Breast epithelium (tissue), 4 donors: ENCODE data around the gene WFIKKN2. TPM values are rescaled to one million over a fixed set of nuclear protein-coding genes. Genes with fewer than 3 reads are reported as not detected.

Experiments used
- DNase-seq, 2 donors: peaks; one replicate each; pipeline ENCODE4 v3.0.0-alpha.2; 2019; ENCODE audit warnings: low spot score in 2 of 2
- H3K27ac ChIP-seq, 2 donors: fragments of 200-600 bp; sonication (generic) in 1 of 2; one replicate each; pipeline ENCODE4 v1.5.1; 2016 to 2019; ENCODE audit warnings: mild to moderate bottlenecking in 1 of 2
- H3K27me3 ChIP-seq, 2 donors: fragments of 200-600 bp; sonication (generic) in 1 of 2; one replicate each; pipeline versions ENCODE4 v1.5.1 to v1.6.0; 2017 to 2019; ENCODE audit warnings: control low read depth in 1 of 2, mild to moderate bottlenecking in 1 of 2
- H3K36me3 ChIP-seq: fragments of 200-600 bp; one replicate; pipeline ENCODE4 v1.5.1; 2019
- H3K4me1 ChIP-seq, 2 donors: fragments of 200-600 bp; sonication (generic); one replicate each; pipeline ENCODE4 v1.5.1; 2016 to 2019; ENCODE audit warnings: control low read depth in 1 of 2
- H3K4me3 ChIP-seq, 3 donors: fragments of 200-600 bp; sonication (generic); 1 replicate in 2 of 3; 2 replicates in 1 of 3; pipeline ENCODE4 v1.5.1; 2016 to 2019; ENCODE audit warnings: mild to moderate bottlenecking in 3 of 3, moderate library complexity in 2 of 3
- H3K9me3 ChIP-seq, 2 donors: fragments of 200-600 bp; sonication (generic) in 1 of 2; one replicate each; pipeline ENCODE4 v1.5.1; 2016 to 2019; ENCODE audit warnings: control low read depth in 1 of 2
- POLR2A ChIP-seq: fragments of 450-650 bp; IDR thresholded peaks from one replicate; pipeline ENCODE4 v1.6.1; 2016; ENCODE audit warnings: antibody characterized with exemption, mild to moderate bottlenecking, moderate library complexity
- POLR2AphosphoS5 ChIP-seq, 3 donors: sonication (generic); formaldehyde crosslinking; IDR thresholded peaks; one replicate each; pipeline ENCODE4 v1.6.1; 2017; ENCODE audit warnings: antibody characterized with exemption in 3 of 3
- intact Hi-C: fragments of 100-400 bp; cut with DNase I; formaldehyde crosslinking; loops from one replicate; pipeline ENCODE4 v1.15.1; 2023; ENCODE audit warnings: low total_unique reads
- total RNA-seq, 3 donors: library from RNA; depleted of rRNA; stranded (reverse); fragments of >200 nt; gene quantifications; one replicate each; pipeline ENCODE4 v1.1.0, GENCODE V29; 2016
- TF ChIP-seq, protein P1 (sequence below), 3 donors: fragments of 450-650 bp; IDR thresholded peaks; one replicate each; pipeline ENCODE4 v1.5.1; 2016 to 2017; ENCODE audit warnings: antibody characterized with exemption in 3 of 3, mild to moderate bottlenecking in 3 of 3, moderate library complexity in 3 of 3

The WFIKKN2 gene
- total RNA-seq, 3 donors from 2014 or later = not detected

DNA sequence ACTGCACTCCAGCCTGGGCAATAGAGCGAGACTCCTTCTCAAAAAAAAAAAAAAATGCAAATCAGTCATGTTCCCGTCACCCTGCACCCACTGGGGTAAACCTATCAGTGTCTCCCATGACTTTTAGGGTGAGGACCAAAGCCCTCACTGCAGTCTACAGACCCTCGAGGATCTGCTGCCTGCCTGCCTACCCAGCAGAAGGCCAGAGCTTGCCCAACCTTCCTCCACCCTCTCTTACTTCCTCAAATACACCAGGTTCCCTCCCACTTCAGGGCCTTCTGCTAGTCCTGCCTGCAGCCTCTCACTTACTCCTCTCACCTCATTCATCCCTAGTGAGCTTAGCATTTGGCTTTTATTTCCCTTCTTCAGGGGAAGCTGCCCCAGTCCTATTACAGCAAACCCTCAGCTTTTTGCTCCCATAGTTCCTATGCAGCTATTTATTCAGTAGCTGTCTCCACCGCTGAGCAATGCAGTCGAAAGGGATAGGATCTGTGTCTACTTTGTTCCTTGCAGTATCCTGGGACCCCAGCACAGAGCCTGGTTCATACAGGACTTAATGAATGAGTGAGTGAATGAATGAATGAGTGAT, 48.6 kb downstream of the WFIKKN2 start:
- Histone ChIP-seq H3K27ac (peak overlapping the region in 1 of 2 donors; percentile 65), H3K4me3 (no peak overlapping the region), H3K36me3 (no peaks in the 10 kb centered on the region), H3K27me3 (no peaks in the 10 kb centered on the region), H3K9me3 (no peaks in the 10 kb centered on the region), H3K4me1 (peaks cover 0 to 6% of the 10 kb centered on the region in 2 donors)
- TF ChIP-seq POLR2A (no peak), POLR2AphosphoS5 (IDR thresholded peaks at IDR 0.05) (no peak)
- TF ChIP-seq, protein P1, sequence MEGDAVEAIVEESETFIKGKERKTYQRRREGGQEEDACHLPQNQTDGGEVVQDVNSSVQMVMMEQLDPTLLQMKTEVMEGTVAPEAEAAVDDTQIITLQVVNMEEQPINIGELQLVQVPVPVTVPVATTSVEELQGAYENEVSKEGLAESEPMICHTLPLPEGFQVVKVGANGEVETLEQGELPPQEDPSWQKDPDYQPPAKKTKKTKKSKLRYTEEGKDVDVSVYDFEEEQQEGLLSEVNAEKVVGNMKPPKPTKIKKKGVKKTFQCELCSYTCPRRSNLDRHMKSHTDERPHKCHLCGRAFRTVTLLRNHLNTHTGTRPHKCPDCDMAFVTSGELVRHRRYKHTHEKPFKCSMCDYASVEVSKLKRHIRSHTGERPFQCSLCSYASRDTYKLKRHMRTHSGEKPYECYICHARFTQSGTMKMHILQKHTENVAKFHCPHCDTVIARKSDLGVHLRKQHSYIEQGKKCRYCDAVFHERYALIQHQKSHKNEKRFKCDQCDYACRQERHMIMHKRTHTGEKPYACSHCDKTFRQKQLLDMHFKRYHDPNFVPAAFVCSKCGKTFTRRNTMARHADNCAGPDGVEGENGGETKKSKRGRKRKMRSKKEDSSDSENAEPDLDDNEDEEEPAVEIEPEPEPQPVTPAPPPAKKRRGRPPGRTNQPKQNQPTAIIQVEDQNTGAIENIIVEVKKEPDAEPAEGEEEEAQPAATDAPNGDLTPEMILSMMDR (IDR thresholded peaks at IDR 0.05) = no peak
- intact Hi-C loops = no loop called here
- DNase-seq = no peak

DNA sequence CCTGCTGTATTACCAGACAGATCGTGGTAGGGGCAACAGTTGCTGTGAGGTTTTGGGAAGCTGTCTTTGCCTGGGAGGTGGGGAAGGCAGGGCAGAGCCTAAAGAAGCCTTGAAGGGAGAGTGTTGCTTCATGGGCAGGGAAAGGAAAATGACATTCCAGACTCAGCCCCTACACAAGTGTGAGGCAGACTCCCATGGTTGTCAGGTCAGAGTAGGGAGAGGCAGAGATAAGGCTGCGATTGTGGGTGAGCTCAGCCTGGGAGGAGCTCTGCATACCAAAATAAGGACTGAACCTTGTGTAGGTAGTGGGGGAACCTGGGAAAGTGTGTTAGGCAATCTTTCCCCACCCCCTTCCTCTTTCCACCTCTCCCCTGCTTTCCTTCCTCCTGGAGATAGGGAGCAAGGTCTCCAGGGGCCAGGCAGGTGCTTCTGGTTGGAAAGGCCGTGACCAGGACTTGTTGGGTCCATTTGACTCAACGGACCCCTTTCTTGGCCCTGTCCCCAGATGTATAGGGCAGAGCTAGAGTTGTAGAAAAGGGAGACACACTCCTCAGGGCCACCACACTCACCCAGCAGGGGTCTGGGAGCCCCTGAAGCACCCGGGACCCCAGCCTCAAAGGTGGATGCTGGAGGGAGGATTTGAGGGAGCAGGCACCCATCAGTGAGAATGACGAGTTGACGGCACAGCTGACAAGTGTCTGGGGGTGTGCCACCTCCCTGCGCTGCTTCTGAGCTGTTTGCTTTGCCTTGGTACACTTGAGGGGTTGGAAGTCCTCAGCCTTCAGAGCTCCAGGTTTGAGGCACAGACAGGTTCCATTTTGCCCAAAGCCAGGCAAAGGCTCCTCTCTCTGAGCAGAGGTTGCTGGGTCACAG, 49.3 kb downstream of the WFIKKN2 start:
- H3K27ac ChIP-seq = peak overlapping the region; percentile 8 to 65
- DNase-seq = no peak
- intact Hi-C loops = no loop called here

DNA sequence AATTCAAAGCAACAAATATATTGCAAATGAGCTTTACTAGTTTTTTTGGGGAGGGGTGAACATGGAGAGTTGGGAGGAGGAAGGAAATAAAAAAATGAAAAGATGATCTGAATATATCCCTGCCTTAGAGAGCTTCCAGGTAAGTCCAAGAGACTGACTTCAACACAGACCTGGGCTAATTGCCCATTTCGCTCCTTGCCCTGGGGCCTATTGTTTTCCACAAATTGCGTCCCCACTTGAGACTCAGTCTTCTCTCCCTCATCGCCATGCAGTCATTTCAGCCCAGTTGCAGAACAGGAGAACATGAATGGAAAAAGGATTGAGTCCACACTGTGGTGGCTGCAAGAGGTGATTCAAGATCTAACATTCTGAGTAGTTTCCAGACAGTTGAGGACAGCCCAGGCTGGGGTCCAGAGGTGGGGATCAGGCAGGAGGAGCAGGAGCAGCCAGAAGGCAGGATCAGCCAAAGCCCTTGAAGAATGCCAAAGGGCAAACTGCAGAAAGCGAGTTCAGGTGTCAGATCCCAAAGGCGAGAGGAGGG, 52.4 kb downstream of the WFIKKN2 start:
- Histone ChIP-seq H3K27me3 (no peaks in the 10 kb centered on the region), H3K9me3 (no peaks in the 10 kb centered on the region), H3K36me3 (no peaks in the 10 kb centered on the region), H3K4me1 (peaks cover 0 to 6% of the 10 kb centered on the region in 2 donors), H3K27ac (peak overlapping the region; percentile 48 to 95), H3K4me3 (no peak overlapping the region)
- intact Hi-C loops = no loop called here
- DNase-seq = peak; percentile 66 to 86
- TF ChIP-seq POLR2AphosphoS5 (IDR thresholded peaks at IDR 0.05) = no peak
- TF ChIP-seq, protein P1 (IDR thresholded peaks at IDR 0.05) = no peak
- TF ChIP-seq POLR2A = no peak

More for the DNA sequence above, 49.3 kb downstream of the WFIKKN2 start:
- H3K4me3 ChIP-seq = no peak overlapping the region
- H3K27me3 ChIP-seq = no peaks in the 10 kb centered on the region
- TF ChIP-seq POLR2A (no peak), POLR2AphosphoS5 (IDR thresholded peaks at IDR 0.05) (no peak)
- TF ChIP-seq, protein P1 (IDR thresholded peaks at IDR 0.05) = no peak
- peaks cover 0 to 6% of the 10 kb centered on the region in 2 donors for H3K4me1 ChIP-seq
- no peaks in the 10 kb centered on the region for H3K36me3 ChIP-seq
- H3K9me3 ChIP-seq = no peaks in the 10 kb centered on the region

DNA sequence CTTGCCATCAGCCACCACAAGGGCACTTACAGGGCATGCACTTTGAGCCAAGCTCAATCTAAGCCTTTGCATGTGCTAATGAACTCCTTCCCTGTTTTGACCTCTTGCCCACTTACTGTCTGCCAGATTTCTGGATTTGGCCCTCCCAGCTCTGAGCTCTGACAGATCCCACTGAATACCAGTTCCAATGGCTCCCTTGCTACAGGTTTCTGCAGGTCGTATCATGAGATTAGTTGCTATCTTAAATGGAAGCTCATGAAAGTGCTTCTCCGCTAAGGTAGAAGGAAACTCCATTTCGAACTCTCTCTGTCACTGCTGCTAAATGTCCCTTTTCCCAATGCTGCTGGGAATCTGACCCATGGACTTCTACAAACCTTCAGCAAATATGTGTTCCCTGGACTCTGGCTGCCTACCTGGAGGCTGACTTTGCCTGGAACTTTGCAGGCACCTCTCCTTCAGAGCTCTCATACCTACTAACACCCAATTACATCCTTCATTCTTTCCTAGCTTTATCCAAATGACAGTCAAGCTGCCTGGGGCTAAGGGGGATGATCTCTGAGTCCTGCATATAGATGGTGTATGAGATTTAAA, 54.2 kb downstream of the WFIKKN2 start:
- Histone ChIP-seq H3K27ac (peak overlapping the region in 1 of 2 donors; percentile 95), H3K36me3 (no peaks in the 10 kb centered on the region), H3K4me1 (no peaks in the 10 kb centered on the region), H3K27me3 (no peaks in the 10 kb centered on the region), H3K4me3 (no peak overlapping the region), H3K9me3 (no peaks in the 10 kb centered on the region)
- intact Hi-C loops = no loop called here
- TF ChIP-seq, protein P1 (IDR thresholded peaks at IDR 0.05) = no peak
- TF ChIP-seq POLR2A (no peak), POLR2AphosphoS5 (IDR thresholded peaks at IDR 0.05) (no peak)
- no peak for DNase-seq
